GM12878 (cell line): Measurements from ENCODE around the gene TRAF3. TPM values are rescaled to one million over a fixed set of nuclear protein-coding genes. Genes with fewer than 3 reads are reported as not detected.

Source experiments
- ATAC-seq: fragments of 200-7000 bp; cut with Tn5 transposase; 3 replicates; pipeline ENCODE4 v1.9.1; 2020; ENCODE audit warnings: mild to moderate bottlenecking, moderate library complexity
- BruUV-seq: library from RNA; stranded (reverse); fragments of 400-500 nt; replicated peaks from 2 replicates; lab custom pipeline; 2021; lab: Mats Ljungman, UMichigan
- CTCF ChIA-PET: fragments of 300-600 bp; sonication (Branson Sonifier 250); formaldehyde crosslinking; extraction: SDS; loops from one replicate; lab custom pipeline; 2021; ENCODE audit warnings: inconsistent platforms; lab: Yijun Ruan, JAX
- POLR2A ChIA-PET: fragments of 350-600 bp; formaldehyde crosslinking; extraction: SDS; loops from one replicate; lab custom pipeline; 2021; ENCODE audit warnings: inconsistent platforms; lab: Charles Lee
- RAD21 ChIA-PET: fragments of 300-600 bp; sonication (Branson Sonifier 250); formaldehyde crosslinking; loops from one replicate; lab custom pipeline; 2023; ENCODE audit warnings: antibody characterized with exemption; ENCODE audit not compliant: unreplicated experiment; lab: Charles Lee
- SMC1A ChIA-PET: fragments of 300-600 bp; sonication (Branson Sonifier 250); formaldehyde crosslinking; loops from one replicate; lab custom pipeline; 2023; ENCODE audit not compliant: unreplicated experiment, uncharacterized antibody; lab: Charles Lee
- DNase-seq: peaks from one replicate; pipeline ENCODE4 v3.0.0-alpha.2; 2011; ENCODE audit warnings: low read depth, low spot score
- FAIRE-seq: peaks from 3 replicates; lab custom pipeline; 2011; peaks lifted over from hg19 to GRCh38; lab: Jason Lieb, UNC
- H2AFZ ChIP-seq: 2 replicates; pipeline ENCODE4 v1.6.0; 2011; ENCODE audit warnings: low read depth, low read length, control low read depth; ENCODE audit not compliant: control insufficient read depth
- H3K27ac ChIP-seq: 2 replicates; pipeline ENCODE4 v1.5.1; 2011; ENCODE audit warnings: control low read depth; ENCODE audit not compliant: control insufficient read depth, insufficient read depth
- H3K27me3 ChIP-seq, 2 experiments: replicated peaks in 1 of 2; 2 replicates each; pipeline versions ENCODE4 v1.6.0 to v1.6.1; 2011; ENCODE audit warnings: low read length in 1 of 2; ENCODE audit not compliant: control insufficient read depth in 2 of 2, insufficient read depth in 2 of 2
- H3K36me3 ChIP-seq, 2 experiments: 2 replicates each; pipeline ENCODE4 v1.5.1; 2011; ENCODE audit warnings: low read length in 1 of 2; ENCODE audit not compliant: control insufficient read depth in 2 of 2, insufficient read depth in 2 of 2
- H3K4me1 ChIP-seq: 2 replicates; pipeline ENCODE4 v1.6.1; 2011; ENCODE audit warnings: mild to moderate bottlenecking, low read length, moderate library complexity, mixed read lengths; ENCODE audit not compliant: control insufficient read depth, insufficient read depth
- H3K4me2 ChIP-seq: 2 replicates; pipeline ENCODE4 v1.6.0; 2011; ENCODE audit warnings: control low read depth; ENCODE audit not compliant: control insufficient read depth, insufficient read depth
- H3K4me3 ChIP-seq: fragments of 200-600 bp; sonication (generic); 2 replicates; pipeline ENCODE4 v1.5.1; 2016
- H3K79me2 ChIP-seq: 2 replicates; pipeline ENCODE4 v1.6.0; 2011; ENCODE audit warnings: low read length; ENCODE audit not compliant: control insufficient read depth, insufficient read depth
- H3K9ac ChIP-seq: 2 replicates; pipeline ENCODE4 v1.8.0; 2011; ENCODE audit warnings: low read length, control low read depth, mixed read lengths; ENCODE audit not compliant: control insufficient read depth, insufficient read depth
- H3K9me3 ChIP-seq: replicated peaks from 3 replicates; pipeline ENCODE4 v1.5.1; 2011; ENCODE audit warnings: mild to moderate bottlenecking, low read length; ENCODE audit not compliant: control insufficient read depth, insufficient read depth
- H4K20me1 ChIP-seq: 2 replicates; pipeline ENCODE4 v1.6.0; 2011; ENCODE audit not compliant: control insufficient read depth, insufficient read depth
- CEBPZ ChIP-seq: fragments of 150-350 bp; IDR thresholded peaks from 2 replicates; pipeline ENCODE4 v1.6.1; 2016; ENCODE audit warnings: low read depth, low read length
- E4F1 ChIP-seq: fragments of 450-650 bp; IDR thresholded peaks from 2 replicates; pipeline ENCODE4 v1.6.1; 2018; ENCODE audit warnings: borderline replicate concordance, mild to moderate bottlenecking; ENCODE audit not compliant: partially characterized antibody
- EGR1 ChIP-seq, 2 experiments: IDR thresholded peaks; 1 replicate in 1 of 2; 2 replicates in 1 of 2; pipeline ENCODE4 v1.6.1; 2011 to 2012; ENCODE audit warnings: low read depth in 2 of 2, low read length in 2 of 2, borderline replicate concordance in 1 of 2, mild to moderate bottlenecking in 1 of 2, moderate library complexity in 1 of 2
- IRF5 ChIP-seq: fragments of 450-650 bp; IDR thresholded peaks from 2 replicates; pipeline ENCODE4 v1.6.1; 2017; ENCODE audit warnings: borderline replicate concordance
- MAX ChIP-seq: IDR thresholded peaks from 2 replicates; pipeline ENCODE4 v1.6.1; 2012; ENCODE audit warnings: low read depth, low read length, improper control_type of control experiment
- NFYA ChIP-seq: IDR thresholded peaks from 2 replicates; pipeline ENCODE4 v1.6.1; 2011; ENCODE audit warnings: low read depth, mild to moderate bottlenecking, low read length, improper control_type of control experiment, borderline replicate concordance
- NR2F1 ChIP-seq: fragments of 450-650 bp; conservative IDR thresholded peaks from 2 replicates; pipeline ENCODE4 v1.6.1; 2017; ENCODE audit warnings: mild to moderate bottlenecking
- POU2F2 ChIP-seq: IDR thresholded peaks from 3 replicates; pipeline ENCODE4 v1.6.1; 2011; ENCODE audit warnings: low read depth, mild to moderate bottlenecking, low read length, borderline replicate concordance
- SIX5 ChIP-seq: IDR thresholded peaks from 2 replicates; pipeline ENCODE4 v1.6.1; 2011; ENCODE audit warnings: mild to moderate bottlenecking, low read depth, low read length, moderate library complexity; ENCODE audit not compliant: severe bottlenecking
- ZBTB40 ChIP-seq: fragments of 450-650 bp; IDR thresholded peaks from 2 replicates; pipeline ENCODE4 v1.6.1; 2016; ENCODE audit warnings: mild to moderate bottlenecking, moderate library complexity, borderline replicate concordance
- ZSCAN29 ChIP-seq: fragments of 450-650 bp; IDR thresholded peaks from 2 replicates; pipeline ENCODE4 v1.6.1; 2017; ENCODE audit warnings: mild to moderate bottlenecking, moderate library complexity
- WGBS: methylation state at CpG from one replicate; pipeline ENCODE4 v1.1.6; 2016; ENCODE audit warnings: low lambda C conversion rate; ENCODE audit not compliant: insufficient replicate concordance, insufficient coverage; ENCODE audit errors: missing lambda C conversion rate; 5-methylcytosine and 5-hydroxymethylcytosine counted together
- in situ Hi-C: fragments of 300-500 bp; cut with MboI; formaldehyde crosslinking; loops from 9 replicates; pipeline ENCODE4 v1.14.3; 2018; ENCODE audit warnings: mixed read lengths
- intact Hi-C: fragments of 100-400 bp; cut with micrococcal nuclease; formaldehyde crosslinking; loops from one replicate; pipeline ENCODE4 v1.14.2; 2022; ENCODE audit not compliant: unreplicated experiment
- polyA plus RNA-seq, 11 experiments: library from polyadenylated mRNA; depleted of rRNA in 4 of 11; unstranded in 6 of 11; stranded (reverse) in 5 of 11; fragments of >200 nt; fragmentation: Nextera tagmentation in 4 of 11; fragmentation: Illumina TruSeq in 1 of 11; extraction: Ambion mirVana in 4 of 11; extraction: Trizol in 1 of 11; gene quantifications; 1 replicate in 1 of 11; 2 replicates in 10 of 11; pipeline versions ENCODE4 v1.2.1 to v1.2.3, GENCODE V29; 2011 to 2016; ENCODE audit warnings: inconsistent platforms in 2 of 11, missing spikeins in 2 of 11, low read depth in 1 of 11
- total RNA-seq, 4 experiments: library from RNA; depleted of rRNA in 3 of 4; stranded (reverse); fragments of >200 nt in 3 of 4; fragmentation: Illumina TruSeq in 1 of 4; extraction: Trizol in 1 of 4; gene quantifications; 2 replicates each; pipeline versions ENCODE4 v1.2.1 to v1.2.3, GENCODE V29; 2013 to 2021

TRAF3 gene
- total and polyA plus RNA-seq, 10 of the 15 experiments (the other 5 are each of a cell fraction or from before 2014, with no cell fraction given), result 3.0 to 70.1 (median 36.5) TPM

GRCh38 chr14:102954081-102954789, 177.0 kb downstream of the TRAF3 start:
- in situ Hi-C loops (no loop called here), intact Hi-C loops (no loop called here)
- H3K4me1 ChIP-seq, result peaks cover 4% of the 10 kb centered on the region
- ChIA-PET POLR2A (no interaction called here), CTCF (no interaction called here), SMC1A (no interaction called here), RAD21 (no interaction called here)
- no peak overlapping the region for H3K4me3 ChIP-seq
- no peaks in the 10 kb centered on the region for H3K27me3 ChIP-seq
- no peak overlapping the region for H3K9ac ChIP-seq
- no peak for ATAC-seq
- no peak overlapping the region for H3K4me2 ChIP-seq
- DNase-seq, result no peak
- no TSS peak for BruUV-seq
- H3K9me3 ChIP-seq, result no peaks in the 10 kb centered on the region
- no peak overlapping the region for H3K27ac ChIP-seq
- no peak for FAIRE-seq
- peaks cover 8 to 16% of the 10 kb centered on the region in 2 experiments; a peak in 3 of 4 replicates for H3K36me3 ChIP-seq
- H3K79me2 ChIP-seq, result no peaks in the 10 kb centered on the region
- H2AFZ ChIP-seq, result no peak overlapping the region
- 66% methylated on average over 18 of the region's 18 CpGs for WGBS
- H4K20me1 ChIP-seq, result no peaks in the 10 kb centered on the region
- no peak for TF ChIP-seq SIX5
- TF ChIP-seq EGR1 (IDR thresholded peaks at IDR 0.05; ENCODE audit: borderline replicate concordance in 1 of 2, low read depth in 2 of 2, low read length in 2 of 2), result no peak
- TF ChIP-seq MAX, result no peak
- TF ChIP-seq CEBPZ, result no peak
- no peak for TF ChIP-seq ZSCAN29
- TF ChIP-seq E4F1, result no peak
- TF ChIP-seq NFYA, result no peak
- no peak for TF ChIP-seq NR2F1
- no peak for TF ChIP-seq ZBTB40
- TF ChIP-seq IRF5, result no peak
- TF ChIP-seq POU2F2, result no peak
